H1 (cell line): ENCODE measurements around the gene COQ8A. TPM values are rescaled to one million over a fixed set of nuclear protein-coding genes. Genes with fewer than 3 reads are reported as not detected.

Experiments used
- BCL11A ChIP-seq, 2 experiments: IDR thresholded peaks; one replicate each; pipeline ENCODE4 v1.6.1; 2011; ENCODE audit warnings: low read depth in 2 of 2, low read length in 2 of 2, mild to moderate bottlenecking in 2 of 2
- CREB1 ChIP-seq: IDR thresholded peaks from 2 replicates; pipeline ENCODE4 v1.6.1; 2012; ENCODE audit warnings: inconsistent platforms
- HDAC6 ChIP-seq: IDR thresholded peaks from one replicate; pipeline ENCODE4 v1.7.1; 2012; ENCODE audit warnings: low read depth, mild to moderate bottlenecking, inconsistent platforms, low read length, moderate library complexity
- KDM4A ChIP-seq: IDR thresholded peaks from one replicate; pipeline ENCODE4 v1.7.1; 2012; ENCODE audit warnings: low read depth, mild to moderate bottlenecking, moderate library complexity, low read length, inconsistent platforms; ENCODE audit not compliant: severe bottlenecking
- SAP30 ChIP-seq: fragments of 300-600 bp; sonication (generic); IDR thresholded peaks from 2 replicates; pipeline ENCODE4 v1.7.1; 2012; ENCODE audit warnings: low read length, moderate library complexity, mild to moderate bottlenecking, inconsistent platforms; ENCODE audit not compliant: insufficient read depth, insufficient replicate concordance
- SP1 ChIP-seq: IDR thresholded peaks from 2 replicates; pipeline ENCODE4 v1.6.1; 2011; ENCODE audit warnings: low read depth, low read length
- SP4 ChIP-seq: IDR thresholded peaks from 2 replicates; pipeline ENCODE4 v1.6.1; 2012; ENCODE audit warnings: low read length, inconsistent platforms
- TAF7 ChIP-seq: optimal IDR thresholded peaks from 2 replicates; pipeline ENCODE3; 2011; ENCODE audit warnings: low read depth, mild to moderate bottlenecking, inconsistent platforms, low read length, moderate library complexity, borderline replicate concordance
- polyA plus RNA-seq, 7 experiments: library from polyadenylated mRNA; depleted of rRNA in 3 of 7; stranded (reverse) in 5 of 7; unstranded in 2 of 7; fragments of >200 nt in 5 of 7; fragments of 200-250 nt in 2 of 7; gene quantifications; 1 replicate in 5 of 7; 2 replicates in 1 of 7; 4 replicates in 1 of 7; pipeline versions ENCODE4 v1.2.1 to v1.2.3, GENCODE V29; 2011 to 2013; ENCODE audit warnings: missing spikeins in 2 of 7, mixed read lengths in 2 of 7
- total RNA-seq: library from RNA; stranded (reverse); fragmentation: NEBNext Ultra II Directional; extraction: Animal tissue kit (Norgen Biotek cat#: 25700); gene quantifications from 2 replicates; pipeline ENCODE4 v1.2.1, GENCODE V29; 2021
- TF ChIP-seq, protein P1 (sequence below): fragments of 300-600 bp; sonication (generic); IDR thresholded peaks from 2 replicates; pipeline ENCODE4 v1.7.1; 2012; ENCODE audit warnings: low read length, moderate library complexity, mild to moderate bottlenecking, inconsistent platforms; ENCODE audit not compliant: insufficient replicate concordance
- TF ChIP-seq, protein P2 (sequence below): IDR thresholded peaks from 2 replicates; pipeline ENCODE4 v1.6.1; 2011; ENCODE audit warnings: low read depth, mild to moderate bottlenecking, low read length; ENCODE audit not compliant: insufficient read depth

The COQ8A gene
- total and polyA plus RNA-seq, 2 of the 8 experiments (the other 6 are each of a cell fraction or from before 2014, with no cell fraction given): 28.5 to 38.9 TPM

DNA sequence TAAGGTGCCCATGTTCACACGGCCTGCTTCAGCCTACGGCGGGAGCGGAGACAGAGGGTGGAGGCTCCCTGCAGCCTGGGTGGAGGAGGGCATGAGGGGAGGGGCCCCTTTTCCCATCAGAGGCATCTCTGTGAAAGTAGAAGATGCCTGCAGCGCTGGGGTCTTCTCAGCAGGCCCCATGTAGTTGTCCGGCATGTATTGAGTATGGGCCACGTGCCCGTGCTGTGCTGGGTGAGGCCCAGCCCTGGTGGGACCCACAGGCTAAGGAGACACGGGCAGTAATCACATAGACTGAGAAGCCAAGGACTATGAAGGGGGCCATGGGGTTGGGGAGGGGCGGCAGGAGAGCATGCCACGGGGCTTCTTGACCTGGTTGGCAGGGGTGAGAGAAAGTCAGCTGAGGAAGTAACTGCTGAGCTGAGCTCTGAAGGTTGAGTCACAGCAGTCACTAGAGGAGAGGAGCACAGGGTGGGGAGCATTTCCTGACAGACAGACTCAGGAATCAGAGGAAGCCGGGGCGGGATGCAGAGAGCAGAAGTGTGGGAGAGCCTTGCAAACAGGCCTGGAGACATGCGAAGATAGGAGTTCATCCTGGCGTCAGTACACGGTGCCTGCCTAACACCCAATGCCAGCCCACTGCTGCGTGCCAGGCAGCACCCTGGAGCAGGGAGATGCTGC is 48.1 kb upstream of the COQ8A start (continued):
- TF ChIP-seq, protein P1, sequence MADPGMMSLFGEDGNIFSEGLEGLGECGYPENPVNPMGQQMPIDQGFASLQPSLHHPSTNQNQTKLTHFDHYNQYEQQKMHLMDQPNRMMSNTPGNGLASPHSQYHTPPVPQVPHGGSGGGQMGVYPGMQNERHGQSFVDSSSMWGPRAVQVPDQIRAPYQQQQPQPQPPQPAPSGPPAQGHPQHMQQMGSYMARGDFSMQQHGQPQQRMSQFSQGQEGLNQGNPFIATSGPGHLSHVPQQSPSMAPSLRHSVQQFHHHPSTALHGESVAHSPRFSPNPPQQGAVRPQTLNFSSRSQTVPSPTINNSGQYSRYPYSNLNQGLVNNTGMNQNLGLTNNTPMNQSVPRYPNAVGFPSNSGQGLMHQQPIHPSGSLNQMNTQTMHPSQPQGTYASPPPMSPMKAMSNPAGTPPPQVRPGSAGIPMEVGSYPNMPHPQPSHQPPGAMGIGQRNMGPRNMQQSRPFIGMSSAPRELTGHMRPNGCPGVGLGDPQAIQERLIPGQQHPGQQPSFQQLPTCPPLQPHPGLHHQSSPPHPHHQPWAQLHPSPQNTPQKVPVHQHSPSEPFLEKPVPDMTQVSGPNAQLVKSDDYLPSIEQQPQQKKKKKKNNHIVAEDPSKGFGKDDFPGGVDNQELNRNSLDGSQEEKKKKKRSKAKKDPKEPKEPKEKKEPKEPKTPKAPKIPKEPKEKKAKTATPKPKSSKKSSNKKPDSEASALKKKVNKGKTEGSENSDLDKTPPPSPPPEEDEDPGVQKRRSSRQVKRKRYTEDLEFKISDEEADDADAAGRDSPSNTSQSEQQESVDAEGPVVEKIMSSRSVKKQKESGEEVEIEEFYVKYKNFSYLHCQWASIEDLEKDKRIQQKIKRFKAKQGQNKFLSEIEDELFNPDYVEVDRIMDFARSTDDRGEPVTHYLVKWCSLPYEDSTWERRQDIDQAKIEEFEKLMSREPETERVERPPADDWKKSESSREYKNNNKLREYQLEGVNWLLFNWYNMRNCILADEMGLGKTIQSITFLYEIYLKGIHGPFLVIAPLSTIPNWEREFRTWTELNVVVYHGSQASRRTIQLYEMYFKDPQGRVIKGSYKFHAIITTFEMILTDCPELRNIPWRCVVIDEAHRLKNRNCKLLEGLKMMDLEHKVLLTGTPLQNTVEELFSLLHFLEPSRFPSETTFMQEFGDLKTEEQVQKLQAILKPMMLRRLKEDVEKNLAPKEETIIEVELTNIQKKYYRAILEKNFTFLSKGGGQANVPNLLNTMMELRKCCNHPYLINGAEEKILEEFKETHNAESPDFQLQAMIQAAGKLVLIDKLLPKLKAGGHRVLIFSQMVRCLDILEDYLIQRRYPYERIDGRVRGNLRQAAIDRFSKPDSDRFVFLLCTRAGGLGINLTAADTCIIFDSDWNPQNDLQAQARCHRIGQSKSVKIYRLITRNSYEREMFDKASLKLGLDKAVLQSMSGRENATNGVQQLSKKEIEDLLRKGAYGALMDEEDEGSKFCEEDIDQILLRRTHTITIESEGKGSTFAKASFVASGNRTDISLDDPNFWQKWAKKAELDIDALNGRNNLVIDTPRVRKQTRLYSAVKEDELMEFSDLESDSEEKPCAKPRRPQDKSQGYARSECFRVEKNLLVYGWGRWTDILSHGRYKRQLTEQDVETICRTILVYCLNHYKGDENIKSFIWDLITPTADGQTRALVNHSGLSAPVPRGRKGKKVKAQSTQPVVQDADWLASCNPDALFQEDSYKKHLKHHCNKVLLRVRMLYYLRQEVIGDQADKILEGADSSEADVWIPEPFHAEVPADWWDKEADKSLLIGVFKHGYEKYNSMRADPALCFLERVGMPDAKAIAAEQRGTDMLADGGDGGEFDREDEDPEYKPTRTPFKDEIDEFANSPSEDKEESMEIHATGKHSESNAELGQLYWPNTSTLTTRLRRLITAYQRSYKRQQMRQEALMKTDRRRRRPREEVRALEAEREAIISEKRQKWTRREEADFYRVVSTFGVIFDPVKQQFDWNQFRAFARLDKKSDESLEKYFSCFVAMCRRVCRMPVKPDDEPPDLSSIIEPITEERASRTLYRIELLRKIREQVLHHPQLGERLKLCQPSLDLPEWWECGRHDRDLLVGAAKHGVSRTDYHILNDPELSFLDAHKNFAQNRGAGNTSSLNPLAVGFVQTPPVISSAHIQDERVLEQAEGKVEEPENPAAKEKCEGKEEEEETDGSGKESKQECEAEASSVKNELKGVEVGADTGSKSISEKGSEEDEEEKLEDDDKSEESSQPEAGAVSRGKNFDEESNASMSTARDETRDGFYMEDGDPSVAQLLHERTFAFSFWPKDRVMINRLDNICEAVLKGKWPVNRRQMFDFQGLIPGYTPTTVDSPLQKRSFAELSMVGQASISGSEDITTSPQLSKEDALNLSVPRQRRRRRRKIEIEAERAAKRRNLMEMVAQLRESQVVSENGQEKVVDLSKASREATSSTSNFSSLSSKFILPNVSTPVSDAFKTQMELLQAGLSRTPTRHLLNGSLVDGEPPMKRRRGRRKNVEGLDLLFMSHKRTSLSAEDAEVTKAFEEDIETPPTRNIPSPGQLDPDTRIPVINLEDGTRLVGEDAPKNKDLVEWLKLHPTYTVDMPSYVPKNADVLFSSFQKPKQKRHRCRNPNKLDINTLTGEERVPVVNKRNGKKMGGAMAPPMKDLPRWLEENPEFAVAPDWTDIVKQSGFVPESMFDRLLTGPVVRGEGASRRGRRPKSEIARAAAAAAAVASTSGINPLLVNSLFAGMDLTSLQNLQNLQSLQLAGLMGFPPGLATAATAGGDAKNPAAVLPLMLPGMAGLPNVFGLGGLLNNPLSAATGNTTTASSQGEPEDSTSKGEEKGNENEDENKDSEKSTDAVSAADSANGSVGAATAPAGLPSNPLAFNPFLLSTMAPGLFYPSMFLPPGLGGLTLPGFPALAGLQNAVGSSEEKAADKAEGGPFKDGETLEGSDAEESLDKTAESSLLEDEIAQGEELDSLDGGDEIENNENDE: no peak
- TF ChIP-seq SP4 (no peak), SP1 (no peak), KDM4A (no peak), SAP30 (no peak), TAF7 (no peak), HDAC6 (no peak), CREB1 (no peak), BCL11A (IDR thresholded peaks at IDR 0.05; ENCODE audit: low read depth in 2 of 2, low read length in 2 of 2) (no peak)
- TF ChIP-seq, protein P2, sequence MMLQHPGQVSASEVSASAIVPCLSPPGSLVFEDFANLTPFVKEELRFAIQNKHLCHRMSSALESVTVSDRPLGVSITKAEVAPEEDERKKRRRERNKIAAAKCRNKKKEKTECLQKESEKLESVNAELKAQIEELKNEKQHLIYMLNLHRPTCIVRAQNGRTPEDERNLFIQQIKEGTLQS: no peak
